Endothelial cell of umbilical vein (primary cell): ENCODE measurements around the gene USF3. TPM values are rescaled to one million over a fixed set of nuclear protein-coding genes. Genes with fewer than 3 reads are reported as not detected.

Experiments used
- BruUV-seq: library from RNA; stranded (reverse); fragments of 400-500 nt; replicated peaks from 2 replicates; lab custom pipeline; 2021; lab: Mats Ljungman, UMichigan
- CTCF ChIA-PET: fragments of 300-600, 350-600 bp; sonication (Branson Sonifier 250); formaldehyde crosslinking; loops from one replicate; lab custom pipeline; 2021; ENCODE audit warnings: antibody characterized with exemption, inconsistent platforms; lab: Charles Lee
- POLR2A ChIA-PET: fragments of 300-600, 350-600 bp; sonication (Branson Sonifier 250); formaldehyde crosslinking; loops from one replicate; lab custom pipeline; 2021; ENCODE audit warnings: antibody characterized with exemption, inconsistent platforms; lab: Charles Lee
- DNase-seq: peaks from one replicate; pipeline ENCODE4 v3.0.0-alpha.2; 2011; ENCODE audit warnings: low read depth, low spot score
- FAIRE-seq: peaks from 2 replicates; lab custom pipeline; 2011; peaks lifted over from hg19 to GRCh38; lab: Jason Lieb, UNC
- H2AFZ ChIP-seq: 2 replicates; pipeline ENCODE4 v1.6.0; 2012; ENCODE audit warnings: low read depth, low read length, control low read depth, inconsistent platforms
- H3K27ac ChIP-seq: 2 replicates; pipeline ENCODE4 v1.5.1; 2011; ENCODE audit warnings: low read depth, mild to moderate bottlenecking, control low read depth, low read length, moderate library complexity; ENCODE audit not compliant: insufficient read depth
- H3K27me3 ChIP-seq, 2 experiments: 2 replicates each; pipeline versions ENCODE4 v1.6.0 to v1.6.1; 2011; ENCODE audit warnings: low read length in 2 of 2, mixed read lengths in 1 of 2; ENCODE audit not compliant: control insufficient read depth in 2 of 2, insufficient read depth in 2 of 2
- H3K36me3 ChIP-seq, 2 experiments: 2 replicates in 1 of 2; 3 replicates in 1 of 2; pipeline ENCODE4 v1.5.1; 2011; ENCODE audit warnings: low read length in 2 of 2, mild to moderate bottlenecking in 1 of 2, moderate library complexity in 1 of 2; ENCODE audit not compliant: control insufficient read depth in 2 of 2, insufficient read depth in 2 of 2; ENCODE audit errors: extremely low read depth in 1 of 2
- H3K4me1 ChIP-seq: 3 replicates; pipeline ENCODE4 v1.5.1; 2011; ENCODE audit warnings: mild to moderate bottlenecking, low read length; ENCODE audit not compliant: control insufficient read depth, insufficient read depth; ENCODE audit errors: extremely low read depth
- H3K4me2 ChIP-seq: 2 replicates; pipeline ENCODE4 v1.6.1; 2011; ENCODE audit warnings: low read length, control low read depth, mixed read lengths; ENCODE audit not compliant: insufficient read depth
- H3K4me3 ChIP-seq, 3 experiments: fragments of 200-600 bp in 1 of 3; sonication (generic), shearing (Covaris generic) in 1 of 3; replicated peaks in 1 of 3; 2 replicates each; pipeline ENCODE4 v1.5.1; 2011 to 2016; ENCODE audit warnings: control low read depth in 3 of 3, low read length in 3 of 3, mild to moderate bottlenecking in 2 of 3, inconsistent platforms in 1 of 3, low read depth in 1 of 3, moderate library complexity in 1 of 3; ENCODE audit not compliant: insufficient read depth in 1 of 3
- H3K79me2 ChIP-seq: 2 replicates; pipeline ENCODE4 v1.6.0; 2012; ENCODE audit warnings: low read length, inconsistent platforms; ENCODE audit not compliant: control insufficient read depth, insufficient read depth
- H3K9ac ChIP-seq: replicated peaks from 2 replicates; pipeline ENCODE3; 2011; ENCODE audit warnings: low read length, control low read depth; ENCODE audit not compliant: insufficient read depth; ENCODE audit errors: extremely low read depth
- H3K9me1 ChIP-seq: replicated peaks from 3 replicates; pipeline ENCODE4 v1.6.0; 2011; ENCODE audit warnings: mild to moderate bottlenecking, low read length; ENCODE audit not compliant: control insufficient read depth, insufficient read depth; ENCODE audit errors: extremely low read depth
- H3K9me3 ChIP-seq: replicated peaks from 2 replicates; pipeline ENCODE4 v1.5.1; 2012; ENCODE audit warnings: low read length, inconsistent platforms; ENCODE audit not compliant: control insufficient read depth, insufficient read depth
- H4K20me1 ChIP-seq: replicated peaks from 2 replicates; pipeline ENCODE3; 2011; ENCODE audit warnings: mild to moderate bottlenecking, low read length; ENCODE audit not compliant: control insufficient read depth, insufficient read depth; ENCODE audit errors: extremely low read depth
- CTCF ChIP-seq, 2 donors: IDR thresholded peaks; 1 replicate in 1 of 2; 2 replicates in 1 of 2; pipeline ENCODE4 v1.5.1; 2011; ENCODE audit warnings: low read length in 2 of 2, mild to moderate bottlenecking in 2 of 2, moderate library complexity in 2 of 2, control low read depth in 1 of 2, inconsistent platforms in 1 of 2, low read depth in 1 of 2; ENCODE audit not compliant: insufficient read depth in 1 of 2; ENCODE audit errors: extremely low read depth in 1 of 2
- EZH2 ChIP-seq: IDR thresholded peaks from 2 replicates; pipeline ENCODE4 v1.6.1; 2012; ENCODE audit warnings: borderline replicate concordance, low read depth, mild to moderate bottlenecking, moderate library complexity, low read length, inconsistent platforms; ENCODE audit not compliant: severe bottlenecking
- FOS ChIP-seq: IDR thresholded peaks from 2 replicates; pipeline ENCODE4 v1.6.1; 2011; ENCODE audit warnings: mild to moderate bottlenecking, low read length, moderate library complexity, borderline replicate concordance; ENCODE audit not compliant: insufficient read depth
- GATA2 ChIP-seq: IDR thresholded peaks from 2 replicates; pipeline ENCODE4 v1.7.0; 2011; ENCODE audit warnings: low read depth, mild to moderate bottlenecking, moderate library complexity, mixed read lengths, low read length; ENCODE audit not compliant: insufficient read length, insufficient read depth
- JUN ChIP-seq: IDR thresholded peaks from 2 replicates; pipeline ENCODE4 v1.6.1; 2011; ENCODE audit warnings: borderline replicate concordance, low read depth; ENCODE audit not compliant: insufficient read length, insufficient read depth
- MAX ChIP-seq: IDR thresholded peaks from 2 replicates; pipeline ENCODE4 v1.6.1; 2011; ENCODE audit not compliant: insufficient read depth, insufficient read length
- MYC ChIP-seq: IDR thresholded peaks from one replicate; pipeline ENCODE4 v1.6.1; 2011; ENCODE audit warnings: mild to moderate bottlenecking, low read depth, low read length
- POLR2A ChIP-seq: IDR thresholded peaks from 2 replicates; pipeline ENCODE4 v1.6.1; 2012; ENCODE audit warnings: low read depth, mild to moderate bottlenecking, control low read depth, low read length
- POLR2AphosphoS5 ChIP-seq: IDR thresholded peaks from 2 replicates; pipeline ENCODE4 v1.6.1; 2012; ENCODE audit warnings: low read depth, mild to moderate bottlenecking, control low read depth, low read length, moderate library complexity; ENCODE audit not compliant: insufficient read depth
- dilution Hi-C: fragments of 300-500 bp; cut with MboI; formaldehyde crosslinking; loops from one replicate; pipeline ENCODE4 v1.15.0; 2019; ENCODE audit warnings: low sequenced_read_pairs; ENCODE audit not compliant: extremely low pct_ligation_motif_present
- intact Hi-C: fragments of 100-400 bp; cut with micrococcal nuclease; formaldehyde crosslinking; loops from one replicate; pipeline ENCODE4 v1.10.0; 2022
- polyA plus RNA-seq, 4 experiments: library from polyadenylated mRNA; depleted of rRNA in 3 of 4; stranded (reverse) in 3 of 4; unstranded in 1 of 4; fragments of >200 nt; gene quantifications; 2 replicates each; pipeline versions ENCODE4 v1.2.1 to v1.2.3, GENCODE V29; 2011 to 2012; ENCODE audit warnings: missing spikeins in 1 of 4
- total RNA-seq: library from RNA; stranded (reverse); gene quantifications from 2 replicates; pipeline ENCODE4 v1.2.3, GENCODE V29; 2021

The USF3 gene
- total and polyA plus RNA-seq, 2 donors (not counting 3 experiments of a cell fraction or from before 2014, with no cell fraction given), result 7.0 to 10.5 TPM

DNA sequence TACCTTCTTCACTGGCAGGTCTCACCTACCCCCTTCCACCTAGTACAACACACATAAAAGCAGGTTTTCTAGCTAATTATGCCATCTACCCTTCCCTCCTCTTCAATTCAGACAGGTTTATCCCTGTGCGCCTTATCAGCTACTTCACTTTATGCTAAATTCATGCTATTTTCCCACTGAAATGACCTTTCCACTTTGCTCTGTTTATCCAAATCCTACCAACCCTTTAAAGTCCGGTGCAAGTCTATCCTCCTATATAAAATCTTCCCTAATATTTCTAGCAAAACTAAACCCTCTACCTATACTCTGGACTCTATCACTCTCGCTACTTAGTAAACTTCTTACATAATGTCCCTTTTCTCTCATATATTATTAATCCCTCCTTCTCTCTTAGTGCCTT, 6.0 kb downstream of the USF3 start:
- Histone ChIP-seq H3K4me1 (peaks cover 3% of the 10 kb centered on the region), H3K4me3 (no peak overlapping the region), H3K9ac (no peak overlapping the region), H3K9me3 (no peaks in the 10 kb centered on the region), H4K20me1 (no peaks in the 10 kb centered on the region), H3K79me2 (peaks cover 3% of the 10 kb centered on the region), H3K36me3 (no peaks in the 10 kb centered on the region), H3K4me2 (no peak overlapping the region), H2AFZ (no peak overlapping the region), H3K27ac (no peak overlapping the region), H3K27me3 (no peaks in the 10 kb centered on the region), H3K9me1 (no peaks in the 10 kb centered on the region)
- ChIA-PET POLR2A (no interaction called here), CTCF (no interaction called here)
- dilution Hi-C loops (no loop called here), intact Hi-C loops (loop anchor here (10.0 kb wide), 1 partner anchor 1126 kb away; the partner anchor contains the start of genes ATG3 and SLC35A5)
- no peak for DNase-seq
- TF ChIP-seq FOS (no peak), EZH2 (no peak), MAX (no peak), GATA2 (no peak), JUN (no peak), CTCF (IDR thresholded peaks at IDR 0.05; ENCODE audit: extremely low read depth in 1 of 2, insufficient read depth in 1 of 2, low read depth in 1 of 2, low read length in 2 of 2) (no peak), MYC (no peak), POLR2AphosphoS5 (no peak), POLR2A (no peak)
- BruUV-seq, result no TSS peak
- FAIRE-seq, result no peak
